PFSK-1 (cell line): Measurements from ENCODE around the gene FBN2.

Experiments used
- FOXP2 ChIP-seq: optimal IDR thresholded peaks from 2 replicates; pipeline ENCODE3; 2011; ENCODE audit warnings: borderline replicate concordance, control low read depth, inconsistent platforms; ENCODE audit not compliant: insufficient read depth; ENCODE audit errors: extremely low read length, extremely low read depth
- POLR2AphosphoS5 ChIP-seq: IDR thresholded peaks from 2 replicates; pipeline ENCODE4 v1.6.1; 2012; ENCODE audit warnings: low read depth, mild to moderate bottlenecking, control low read depth, low read length, moderate library complexity
- SIN3A ChIP-seq: IDR thresholded peaks from 2 replicates; pipeline ENCODE4 v1.6.1; 2012; ENCODE audit warnings: mild to moderate bottlenecking, low read length, moderate library complexity, borderline replicate concordance; ENCODE audit not compliant: insufficient read depth

DNA sequence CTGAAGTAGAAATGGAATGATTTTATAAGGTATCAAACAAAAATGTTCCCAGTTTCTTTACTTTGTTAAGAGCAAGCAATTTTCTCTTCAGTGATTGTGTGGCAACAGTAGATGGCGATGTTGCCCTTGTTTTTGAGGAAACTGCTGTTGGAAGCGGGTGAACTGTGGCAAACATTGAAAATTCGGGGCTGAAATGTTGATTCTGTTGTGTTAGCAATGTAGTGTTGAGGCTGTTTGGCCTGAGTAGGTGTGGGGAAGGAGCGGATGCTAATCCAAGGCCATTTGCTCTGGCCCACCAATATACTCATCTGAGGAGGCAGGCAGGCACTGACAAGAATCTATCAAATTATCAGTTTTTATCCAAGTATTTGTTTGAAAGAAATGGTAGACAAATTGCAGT, 324.7 kb downstream of the FBN2 start:
- TF ChIP-seq SIN3A (no peak), POLR2AphosphoS5 (no peak), FOXP2 (no peak)
